H1 (cell line): Measurements from ENCODE around the gene BRCC3. TPM values are rescaled to one million over a fixed set of nuclear protein-coding genes. Genes with fewer than 3 reads are reported as not detected.

Source experiments
- CTCF ChIA-PET: fragments of 300-600 bp; sonication (Branson Sonifier 250); formaldehyde crosslinking; loops from one replicate; lab custom pipeline; 2021; ENCODE audit not compliant: partially characterized antibody; lab: Charles Lee
- POLR2A ChIA-PET: fragments of 300-600 bp; sonication (Branson Sonifier 250); formaldehyde crosslinking; loops from one replicate; lab custom pipeline; 2021; ENCODE audit warnings: inconsistent platforms; ENCODE audit not compliant: partially characterized antibody; lab: Charles Lee
- DNase-seq, 2 experiments: peaks; one replicate each; pipeline versions ENCODE4 v3.0.0 to v3.0.0-alpha.2; 2010 to 2022; ENCODE audit warnings: low spot score in 2 of 2, low read depth in 1 of 2, mixed read lengths in 1 of 2
- FAIRE-seq: peaks from 2 replicates; lab custom pipeline; 2011; peaks lifted over from hg19 to GRCh38; lab: Jason Lieb, UNC
- H2AFZ ChIP-seq: 2 replicates; pipeline ENCODE4 v1.8.1; 2012; ENCODE audit warnings: low read length, inconsistent platforms
- H2AK5ac ChIP-seq: 2 replicates; pipeline ENCODE4 v1.6.1; 2013; ENCODE audit warnings: low read depth, low read length
- H2BK120ac ChIP-seq: replicated peaks from 2 replicates; pipeline ENCODE3; 2013; ENCODE audit warnings: low read depth, low read length, inconsistent platforms
- H2BK12ac ChIP-seq: 2 replicates; pipeline ENCODE4 v1.6.1; 2013; ENCODE audit warnings: low read depth, low read length
- H2BK15ac ChIP-seq: 2 replicates; pipeline ENCODE4 v1.6.1; 2013; ENCODE audit warnings: low read length
- H2BK20ac ChIP-seq: 2 replicates; pipeline ENCODE4 v1.6.1; 2013; ENCODE audit warnings: low read length
- H2BK5ac ChIP-seq: 2 replicates; pipeline ENCODE4 v1.6.1; 2013; ENCODE audit warnings: low read depth, low read length
- H3K14ac ChIP-seq: 2 replicates; pipeline ENCODE4 v1.6.1; 2013; ENCODE audit warnings: inconsistent platforms; ENCODE audit not compliant: insufficient read length
- H3K18ac ChIP-seq: 2 replicates; pipeline ENCODE4 v1.6.1; 2013; ENCODE audit warnings: low read length; ENCODE audit errors: extremely low read depth
- H3K23ac ChIP-seq: 2 replicates; pipeline ENCODE4 v1.6.1; 2013; ENCODE audit warnings: inconsistent platforms; ENCODE audit not compliant: insufficient read length
- H3K23me2 ChIP-seq: 2 replicates; pipeline ENCODE4 v1.6.1; 2013; ENCODE audit warnings: low read depth, low read length
- H3K27ac ChIP-seq: 2 replicates; pipeline ENCODE4 v1.6.1; 2011; ENCODE audit warnings: low read depth, low read length, inconsistent platforms
- H3K27me3 ChIP-seq, 4 experiments: replicated peaks in 1 of 4; 1 replicate in 1 of 4; 2 replicates in 3 of 4; pipeline versions ENCODE4 v1.6.1 to v1.8.1; 2011 to 2013; ENCODE audit warnings: low read length in 3 of 4, mild to moderate bottlenecking in 3 of 4, inconsistent platforms in 2 of 4, mixed read lengths in 2 of 4, moderate library complexity in 1 of 4; ENCODE audit not compliant: control insufficient read depth in 3 of 4, insufficient read depth in 3 of 4; ENCODE audit errors: extremely low read depth in 1 of 4
- H3K36me3 ChIP-seq, 4 experiments: 2 replicates each; pipeline versions ENCODE4 v1.6.1 to v1.8.1; 2011 to 2013; ENCODE audit warnings: mild to moderate bottlenecking in 4 of 4, low read length in 3 of 4, moderate library complexity in 2 of 4, control low read depth in 1 of 4, inconsistent platforms in 1 of 4; ENCODE audit not compliant: insufficient read depth in 4 of 4, control insufficient read depth in 2 of 4
- H3K4ac ChIP-seq: replicated peaks from 2 replicates; pipeline ENCODE3; 2013; ENCODE audit warnings: low read length, low read depth, mixed read lengths, inconsistent platforms; ENCODE audit not compliant: insufficient read length
- H3K4me1 ChIP-seq, 4 experiments: replicated peaks in 1 of 4; 1 replicate in 1 of 4; 2 replicates in 3 of 4; pipeline versions ENCODE4 v1.6.1 to v1.8.1; 2011 to 2013; ENCODE audit warnings: low read length in 3 of 4, inconsistent platforms in 2 of 4, mixed read lengths in 1 of 4; ENCODE audit not compliant: insufficient read depth in 4 of 4, control insufficient read depth in 3 of 4
- H3K4me2 ChIP-seq, 2 experiments: 2 replicates each; pipeline versions ENCODE4 v1.6.1 to v1.8.1; 2011 to 2013; ENCODE audit warnings: low read depth in 2 of 2, low read length in 2 of 2, control low read depth in 1 of 2, inconsistent platforms in 1 of 2, mild to moderate bottlenecking in 1 of 2; ENCODE audit not compliant: insufficient read depth in 1 of 2
- H3K4me3 ChIP-seq, 4 experiments: fragments of 200-600, 300-600 bp in 1 of 4; sonication (generic), shearing (Covaris generic), sonication (Bioruptor Twin) in 1 of 4; 2 replicates each; pipeline versions ENCODE4 v1.5.1 to v1.8.1; 2011 to 2016; ENCODE audit warnings: low read length in 4 of 4, low read depth in 3 of 4, control low read depth in 2 of 4, inconsistent platforms in 2 of 4, mild to moderate bottlenecking in 2 of 4, mixed read lengths in 1 of 4, moderate library complexity in 1 of 4; ENCODE audit not compliant: insufficient read depth in 2 of 4; ENCODE audit errors: extremely low read depth in 1 of 4
- H3K56ac ChIP-seq: replicated peaks from 2 replicates; pipeline ENCODE3; 2013; ENCODE audit warnings: low read depth, mild to moderate bottlenecking, mixed read lengths, low read length, inconsistent platforms; ENCODE audit not compliant: insufficient read length
- H3K79me1 ChIP-seq: 2 replicates; pipeline ENCODE4 v1.6.1; 2013; ENCODE audit warnings: low read depth, low read length, control low read depth
- H3K79me2 ChIP-seq, 2 experiments: 2 replicates each; pipeline versions ENCODE4 v1.6.1 to v1.8.1; 2012 to 2013; ENCODE audit warnings: low read length in 2 of 2, mild to moderate bottlenecking in 2 of 2, inconsistent platforms in 1 of 2; ENCODE audit not compliant: insufficient read depth in 2 of 2, control insufficient read depth in 1 of 2
- H3K9ac ChIP-seq, 4 experiments: replicated peaks in 1 of 4; 1 replicate in 1 of 4; 2 replicates in 3 of 4; pipeline versions ENCODE4 v1.6.1 to v1.8.1; 2011 to 2013; ENCODE audit warnings: low read depth in 3 of 4, low read length in 3 of 4, control low read depth in 2 of 4, mild to moderate bottlenecking in 2 of 4, moderate library complexity in 2 of 4, inconsistent platforms in 1 of 4; ENCODE audit errors: extremely low read depth in 1 of 4
- H3K9me3 ChIP-seq, 2 experiments: 2 replicates each; pipeline versions ENCODE4 v1.6.1 to v1.8.1; 2012 to 2013; ENCODE audit warnings: mild to moderate bottlenecking in 2 of 2, moderate library complexity in 2 of 2, control low read depth in 1 of 2, inconsistent platforms in 1 of 2, low read depth in 1 of 2, low read length in 1 of 2, mixed read lengths in 1 of 2; ENCODE audit not compliant: insufficient read depth in 2 of 2
- H4K20me1 ChIP-seq, 2 experiments: replicated peaks in 1 of 2; 2 replicates each; pipeline versions ENCODE3 to v1.8.1; 2011 to 2013; ENCODE audit warnings: inconsistent platforms in 2 of 2, low read length in 2 of 2, mild to moderate bottlenecking in 1 of 2; ENCODE audit not compliant: insufficient read depth in 2 of 2, control insufficient read depth in 1 of 2
- H4K5ac ChIP-seq: 2 replicates; pipeline ENCODE4 v1.6.1; 2013; ENCODE audit warnings: low read length, low read depth, mixed read lengths, inconsistent platforms; ENCODE audit not compliant: insufficient read length
- H4K8ac ChIP-seq: 2 replicates; pipeline ENCODE4 v1.8.0; 2013; ENCODE audit warnings: mild to moderate bottlenecking, moderate library complexity, low read length, inconsistent platforms; ENCODE audit not compliant: insufficient read depth; ENCODE audit errors: extremely low read depth
- H4K91ac ChIP-seq: replicated peaks from 2 replicates; pipeline ENCODE3; 2013; ENCODE audit warnings: low read length, mixed read lengths, inconsistent platforms; ENCODE audit not compliant: insufficient read length
- SIX5 ChIP-seq: IDR thresholded peaks from 2 replicates; pipeline ENCODE4 v1.6.1; 2011; ENCODE audit warnings: mild to moderate bottlenecking, low read depth, low read length
- SRF ChIP-seq: IDR thresholded peaks from 2 replicates; pipeline ENCODE4 v1.6.1; 2011; ENCODE audit warnings: mild to moderate bottlenecking, low read depth, low read length, moderate library complexity
- SUZ12 ChIP-seq: fragments of 200-600 bp; sonication (generic); IDR thresholded peaks from 2 replicates; pipeline ENCODE4 v1.6.1; 2012; ENCODE audit warnings: mild to moderate bottlenecking, inconsistent platforms, low read length, moderate library complexity, mixed read lengths
- TAF1 ChIP-seq: IDR thresholded peaks from 2 replicates; pipeline ENCODE4 v1.6.1; 2011; ENCODE audit warnings: mild to moderate bottlenecking, low read depth, low read length
- whole genome bisulfite sequencing, 2 experiments: shearing (Covaris generic) in 1 of 2; methylation state at CpG; one replicate each; pipeline versions ENCODE4 v1.1.6 to v1.1.7; 2013 to 2015; ENCODE audit warnings: low lambda C conversion rate in 2 of 2, mixed read lengths in 2 of 2, inconsistent platforms in 1 of 2, low coverage in 1 of 2, missing lambda C conversion rate in 1 of 2; ENCODE audit not compliant: insufficient replicate concordance in 2 of 2, insufficient coverage in 1 of 2, insufficient read length in 1 of 2; ENCODE audit errors: extremely low coverage in 1 of 2, missing lambda C conversion rate in 1 of 2; 5-methylcytosine and 5-hydroxymethylcytosine counted together
- polyA plus RNA-seq, 7 experiments: library from polyadenylated mRNA; depleted of rRNA in 3 of 7; stranded (reverse) in 5 of 7; unstranded in 2 of 7; fragments of >200 nt in 5 of 7; fragments of 200-250 nt in 2 of 7; gene quantifications; 1 replicate in 5 of 7; 2 replicates in 1 of 7; 4 replicates in 1 of 7; pipeline versions ENCODE4 v1.2.1 to v1.2.3, GENCODE V29; 2011 to 2013; ENCODE audit warnings: missing spikeins in 2 of 7, mixed read lengths in 2 of 7
- total RNA-seq: library from RNA; stranded (reverse); fragmentation: NEBNext Ultra II Directional; extraction: Animal tissue kit (Norgen Biotek cat#: 25700); gene quantifications from 2 replicates; pipeline ENCODE4 v1.2.1, GENCODE V29; 2021
- TF ChIP-seq, protein P1 (sequence below): IDR thresholded peaks from 2 replicates; pipeline ENCODE4 v1.6.1; 2012; ENCODE audit warnings: low read length, inconsistent platforms

BRCC3 gene
- total and polyA plus RNA-seq, 2 of the 8 experiments (the other 6 are each of a cell fraction or from before 2014, with no cell fraction given), result 13.1 to 23.2 TPM

DNA sequence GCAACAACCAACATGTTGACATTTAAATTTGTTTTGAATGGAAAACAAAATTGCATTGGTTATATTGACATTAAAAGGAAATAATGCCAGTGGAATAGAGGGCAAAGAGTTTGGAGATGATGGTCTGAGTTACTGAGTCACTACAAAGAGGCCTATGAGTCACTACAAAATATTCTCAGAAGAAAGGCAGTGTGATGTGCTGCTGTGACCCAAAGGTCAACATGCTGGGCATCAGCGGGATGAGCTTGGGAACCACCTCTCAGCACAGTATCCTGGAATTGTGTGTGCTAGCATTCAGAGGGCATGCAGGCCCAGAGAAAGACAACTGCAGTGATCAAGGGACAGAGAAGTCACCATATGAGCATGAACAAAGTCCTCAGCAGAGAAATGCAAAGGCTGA lies 3.1 kb upstream of the BRCC3 start:
- Histone ChIP-seq H3K14ac (no peak overlapping the region), H3K23me2 (0 out of 2 replicates have a peak, but pooled peaks cover 2% of the 10 kb centered on the region), H3K79me1 (no peaks in the 10 kb centered on the region), H3K4ac (no peak overlapping the region), H3K18ac (no peak overlapping the region), H2AFZ (no peak overlapping the region), H4K8ac (no peak overlapping the region), H3K36me3 (no peaks in the 10 kb centered on the region; a peak in 1 of 8 replicates), H3K79me2 (peaks cover 0 to 16% of the 10 kb centered on the region in 2 experiments; a peak in 2 of 4 replicates), H2BK5ac (no peak overlapping the region), H2AK5ac (no peak overlapping the region), H3K4me1 (no peaks in the 10 kb centered on the region), H3K4me3 (no peak overlapping the region), H3K23ac (no peak overlapping the region), H2BK20ac (no peak overlapping the region), H2BK15ac (no peak overlapping the region), H4K91ac (no peak overlapping the region), H2BK12ac (no peak overlapping the region), H3K27ac (no peak overlapping the region), H4K20me1 (no peaks in the 10 kb centered on the region), H3K9ac (no peak overlapping the region), H2BK120ac (no peak overlapping the region), H3K4me2 (no peak overlapping the region), H3K56ac (no peak overlapping the region), H3K27me3 (no peaks in the 10 kb centered on the region), H4K5ac (no peak overlapping the region), H3K9me3 (no peaks in the 10 kb centered on the region)
- DNase-seq, result no peak
- no peak for TF ChIP-seq SIX5
- TF ChIP-seq SRF, result no peak
- TF ChIP-seq, protein P1, sequence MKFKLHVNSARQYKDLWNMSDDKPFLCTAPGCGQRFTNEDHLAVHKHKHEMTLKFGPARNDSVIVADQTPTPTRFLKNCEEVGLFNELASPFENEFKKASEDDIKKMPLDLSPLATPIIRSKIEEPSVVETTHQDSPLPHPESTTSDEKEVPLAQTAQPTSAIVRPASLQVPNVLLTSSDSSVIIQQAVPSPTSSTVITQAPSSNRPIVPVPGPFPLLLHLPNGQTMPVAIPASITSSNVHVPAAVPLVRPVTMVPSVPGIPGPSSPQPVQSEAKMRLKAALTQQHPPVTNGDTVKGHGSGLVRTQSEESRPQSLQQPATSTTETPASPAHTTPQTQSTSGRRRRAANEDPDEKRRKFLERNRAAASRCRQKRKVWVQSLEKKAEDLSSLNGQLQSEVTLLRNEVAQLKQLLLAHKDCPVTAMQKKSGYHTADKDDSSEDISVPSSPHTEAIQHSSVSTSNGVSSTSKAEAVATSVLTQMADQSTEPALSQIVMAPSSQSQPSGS, result no peak
- TF ChIP-seq SUZ12, result no peak
- no peak for TF ChIP-seq TAF1
- no peak for FAIRE-seq
- 100% methylated on average over 1 of the region's 1 CpG; no CpG with 5 or more reads in 1 of the 2 experiments for WGBS, 2 experiments
- POLR2A ChIA-PET, result no interaction called here
- CTCF ChIA-PET, result no interaction called here
